Gastrocnemius medialis (tissue), 4 donors: ENCODE measurements around the gene DDIT3. TPM values are rescaled to one million over a fixed set of nuclear protein-coding genes. Genes with fewer than 3 reads are reported as not detected.
"Not testable (repeated sequence)": the region's sequence is repeated elsewhere in the genome, so short reads cannot be mapped to it uniquely, and the experiment has no call there.

Experiments used
- ATAC-seq, 2 donors: fragments of 150-250 bp; one replicate each; pipeline ENCODE4 v1.9.1; 2016
- DNase-seq, 2 donors: peaks; one replicate each; pipeline ENCODE4 v3.0.0-alpha.2; 2019
- H3K27ac ChIP-seq, 4 donors: fragments of 200-600 bp; sonication (generic); 1 replicate in 1 of 4; 2 replicates in 3 of 4; pipeline ENCODE4 v1.5.1; 2016 to 2018; ENCODE audit warnings: mild to moderate bottlenecking in 2 of 4, moderate library complexity in 1 of 4
- H3K27me3 ChIP-seq, 3 donors: fragments of 200-600 bp; sonication (generic) in 2 of 3; 1 replicate in 1 of 3; 2 replicates in 2 of 3; pipeline versions ENCODE4 v1.5.1 to v1.6.0; 2016 to 2019; ENCODE audit warnings: mild to moderate bottlenecking in 1 of 3, moderate library complexity in 1 of 3
- H3K36me3 ChIP-seq, 2 donors: fragments of 200-600 bp; sonication (generic) in 1 of 2; one replicate each; pipeline ENCODE4 v1.5.1; 2017 to 2018
- H3K4me1 ChIP-seq, 2 donors: fragments of 200-600 bp; sonication (generic) in 1 of 2; one replicate each; pipeline ENCODE4 v1.5.1; 2016 to 2017; ENCODE audit warnings: mild to moderate bottlenecking in 2 of 2
- H3K4me3 ChIP-seq, 4 donors: fragments of 200-600 bp; sonication (generic) in 3 of 4; 1 replicate in 1 of 4; 2 replicates in 3 of 4; pipeline ENCODE4 v1.5.1; 2016 to 2019; ENCODE audit warnings: mild to moderate bottlenecking in 2 of 4
- H3K9me3 ChIP-seq, 3 donors: fragments of 200-600 bp; sonication (generic) in 2 of 3; 1 replicate in 1 of 3; 2 replicates in 2 of 3; pipeline ENCODE4 v1.5.1; 2016 to 2019
- CTCF ChIP-seq, 5 experiments: fragments of 450-650 bp in 3 of 5; fragments of 200-600 bp in 2 of 5; sonication (generic) in 2 of 5; IDR thresholded peaks in 4 of 5; conservative IDR thresholded peaks in 1 of 5; 1 replicate in 4 of 5; 2 replicates in 1 of 5; pipeline ENCODE4 v1.5.1; 2016 to 2019; ENCODE audit warnings: antibody characterized with exemption in 5 of 5, mild to moderate bottlenecking in 3 of 5, moderate library complexity in 3 of 5
- POLR2A ChIP-seq, 2 donors: fragments of 450-650 bp; IDR thresholded peaks; one replicate each; pipeline ENCODE4 v1.6.1; 2017; ENCODE audit warnings: antibody characterized with exemption in 2 of 2, mild to moderate bottlenecking in 2 of 2, moderate library complexity in 2 of 2
- in situ Hi-C, 4 donors: fragments of 200-750 bp; cut with MboI; loops; one replicate each; pipeline versions ENCODE4 v1.15.0 to v1.8.0; 2017; ENCODE audit warnings: low sequenced_read_pairs in 4 of 4
- intact Hi-C: fragments of 100-400 bp; cut with DNase I; formaldehyde crosslinking; loops from one replicate; pipeline ENCODE4 v1.15.1; 2023; ENCODE audit warnings: low total_unique reads
- total RNA-seq, 4 donors: library from RNA; depleted of rRNA; stranded (reverse); fragments of >200 nt; gene quantifications; one replicate each; pipeline versions ENCODE4 v1.1.0 to v1.2.3, GENCODE V29; 2016

Gene DDIT3
- total RNA-seq, 4 donors from 2014 or later: 11.8 to 46.4 (median 17.1) TPM

GRCh38 chr12:57496822-57497221 is 23.5 kb downstream of the DDIT3 start:
- Histone ChIP-seq H3K27ac (no peak overlapping the region), H3K4me3 (no peak overlapping the region), H3K4me1 (no peaks in the 10 kb centered on the region), H3K36me3 (peaks cover 0 to 50% of the 10 kb centered on the region in 2 donors), H3K9me3 (no peaks in the 10 kb centered on the region), H3K27me3 (no peaks in the 10 kb centered on the region)
- in situ Hi-C loops (no loop called here), intact Hi-C loops (no loop called here)
- no peak for DNase-seq
- TF ChIP-seq POLR2A (IDR thresholded peaks at IDR 0.05): no peak
- TF ChIP-seq CTCF (IDR thresholded peaks at IDR 0.05 in 4 of 5, conservative IDR thresholded peaks at IDR 0.05 in 1 of 5): no peak
- ATAC-seq: no peak

GRCh38 chr12:57495051-57495701 is 25.1 kb downstream of the DDIT3 start:
- peaks cover 0 to 49% of the 10 kb centered on the region in 2 donors for H3K36me3 ChIP-seq
- H3K27ac ChIP-seq, in situ Hi-C loops, intact Hi-C loops, ATAC-seq, H3K4me1 ChIP-seq, H3K9me3 ChIP-seq, DNase-seq, H3K27me3 ChIP-seq, H3K4me3 ChIP-seq: not testable (repeated sequence)

GRCh38 chr12:57491393-57492280 is 28.7 kb downstream of the DDIT3 start:
- no peak overlapping the region for H3K27ac ChIP-seq
- no peak overlapping the region for H3K4me3 ChIP-seq
- intact Hi-C loops (no loop called here), in situ Hi-C loops (no loop called here)
- peaks cover 10 to 13% of the 10 kb centered on the region in 2 donors for H3K4me1 ChIP-seq
- H3K36me3 ChIP-seq: peaks cover 0 to 44% of the 10 kb centered on the region in 2 donors
- no peaks in the 10 kb centered on the region for H3K27me3 ChIP-seq
- ATAC-seq (no peak), DNase-seq (no peak)
- no peaks in the 10 kb centered on the region for H3K9me3 ChIP-seq
- TF ChIP-seq CTCF (IDR thresholded peaks at IDR 0.05 in 4 of 5, conservative IDR thresholded peaks at IDR 0.05 in 1 of 5): no peak
- TF ChIP-seq POLR2A (IDR thresholded peaks at IDR 0.05): no peak

- in situ Hi-C loops (no loop called here), intact Hi-C loops (no loop called here)
- DNase-seq (no peak), ATAC-seq (no peak)
- Histone ChIP-seq H3K27ac (no peak overlapping the region), H3K27me3 (no peaks in the 10 kb centered on the region), H3K9me3 (no peaks in the 10 kb centered on the region), H3K4me1 (peaks cover 10 to 13% of the 10 kb centered on the region in 2 donors), H3K4me3 (no peak overlapping the region), H3K36me3 (peaks cover 0 to 37% of the 10 kb centered on the region in 2 donors)
- TF ChIP-seq POLR2A (IDR thresholded peaks at IDR 0.05) (no peak), CTCF (IDR thresholded peaks at IDR 0.05 in 4 of 5, conservative IDR thresholded peaks at IDR 0.05 in 1 of 5) (no peak)
Observed at GRCh38 chr12:57490126-57490525, 30.2 kb downstream of the DDIT3 start.

GRCh38 chr12:57489157-57489641 is 31.1 kb downstream of the DDIT3 start:
- peak overlapping the region; percentile 74 to 95 (median 76) for H3K4me3 ChIP-seq
- H3K27ac ChIP-seq: peak overlapping the region in 1 of 4 donors; percentile 86
- ATAC-seq: no peak
- H3K27me3 ChIP-seq: no peaks in the 10 kb centered on the region
- intact Hi-C loops: loop anchor here (2.0 kb wide), 1 partner anchor 58 kb away; the partner anchor contains the start of gene DCTN2
- H3K4me1 ChIP-seq: peaks cover 10 to 13% of the 10 kb centered on the region in 2 donors
- H3K9me3 ChIP-seq: no peaks in the 10 kb centered on the region
- H3K36me3 ChIP-seq: peaks cover 0 to 37% of the 10 kb centered on the region in 2 donors
- no peak for TF ChIP-seq POLR2A (IDR thresholded peaks at IDR 0.05)
- TF ChIP-seq CTCF (IDR thresholded peaks at IDR 0.05 in 4 of 5, conservative IDR thresholded peaks at IDR 0.05 in 1 of 5): no peak
- no peak for DNase-seq
- in situ Hi-C loops: no loop called here
